IPS-18c (cell line): ENCODE data around the gene TTC39B.

Experiments used
- H3K4me3 ChIP-seq: 2 replicates; pipeline ENCODE4 v1.7.0; 2013; ENCODE audit warnings: low read depth, mild to moderate bottlenecking, low read length, moderate library complexity; ENCODE audit not compliant: insufficient read depth
- H3K9me3 ChIP-seq: one replicate; pipeline ENCODE4 v1.6.1; 2013; ENCODE audit warnings: mild to moderate bottlenecking, low read length, moderate library complexity; ENCODE audit not compliant: control insufficient read depth, insufficient read depth

TTC39B gene

GRCh38 chr9:15278839-15279238 is 28.2 kb downstream of the TTC39B start:
- Histone ChIP-seq H3K9me3 (no peaks in the 10 kb centered on the region), H3K4me3 (no peak overlapping the region)

GRCh38 chr9:15278091-15278687 is 28.8 kb downstream of the TTC39B start:
- Histone ChIP-seq H3K4me3 (no peak overlapping the region), H3K9me3 (no peaks in the 10 kb centered on the region)

DNA sequence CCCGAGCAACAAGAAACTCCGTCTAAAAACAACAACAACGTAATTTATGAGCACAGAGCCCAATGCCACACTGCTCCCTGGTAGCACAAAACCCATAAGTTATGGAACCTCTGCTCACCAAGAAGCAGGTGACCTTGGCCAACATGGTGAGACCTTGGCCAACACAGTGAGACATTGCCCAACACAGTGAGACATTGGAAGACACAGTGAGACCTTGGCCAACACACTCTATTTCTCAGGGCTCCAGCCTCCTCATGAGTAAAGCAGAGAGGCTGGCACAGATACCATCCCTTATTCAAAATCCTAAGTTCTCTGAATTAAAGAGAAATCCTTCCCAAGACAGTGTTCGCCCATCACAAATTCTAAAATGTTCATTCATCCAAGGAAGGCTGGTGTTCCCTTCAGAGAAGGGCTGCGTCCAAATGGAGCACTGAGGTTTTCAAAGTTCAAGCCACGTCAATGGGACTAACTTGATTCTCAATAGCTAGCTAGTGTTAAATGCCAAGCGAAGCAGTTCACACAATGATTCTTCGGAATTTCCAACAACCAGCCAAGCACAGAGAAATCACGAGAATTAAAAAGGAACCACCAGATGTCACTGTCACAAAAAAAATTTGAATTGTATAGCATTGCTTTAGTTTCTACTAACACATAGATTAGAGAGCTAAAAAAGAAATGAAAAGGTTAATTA is 29.5 kb downstream of the TTC39B start:
- Histone ChIP-seq H3K9me3 (no peaks in the 10 kb centered on the region), H3K4me3 (no peak overlapping the region)

DNA sequence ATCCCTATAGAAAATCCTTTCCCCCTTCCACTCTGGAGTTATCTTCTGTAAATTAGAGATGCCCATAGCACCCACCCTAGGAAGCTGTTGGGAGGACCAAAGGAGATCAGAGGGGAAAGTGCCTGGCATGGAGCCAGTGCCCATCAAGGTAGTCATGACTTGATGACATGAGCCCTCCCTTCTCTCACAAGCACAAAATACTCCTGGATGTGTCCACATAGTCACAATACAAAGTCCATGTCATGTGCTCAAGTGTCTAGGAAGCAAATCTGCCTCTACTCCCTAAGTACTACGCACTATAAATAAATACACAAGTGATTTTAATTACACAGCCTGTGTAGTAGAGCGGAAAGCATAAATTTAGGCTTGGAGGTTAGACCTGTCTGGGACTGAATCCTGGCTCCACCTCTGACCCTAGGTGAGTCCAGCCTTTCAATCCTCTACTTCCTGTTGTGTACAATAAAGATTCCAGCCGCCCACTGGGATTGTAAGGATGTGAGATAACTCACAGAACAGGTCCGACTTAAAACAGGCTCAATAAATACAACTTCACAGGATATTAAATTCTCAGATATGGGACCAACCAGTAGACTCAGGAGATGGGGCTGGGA is 30.6 kb downstream of the TTC39B start:
- Histone ChIP-seq H3K4me3 (no peak overlapping the region), H3K9me3 (no peaks in the 10 kb centered on the region)

DNA sequence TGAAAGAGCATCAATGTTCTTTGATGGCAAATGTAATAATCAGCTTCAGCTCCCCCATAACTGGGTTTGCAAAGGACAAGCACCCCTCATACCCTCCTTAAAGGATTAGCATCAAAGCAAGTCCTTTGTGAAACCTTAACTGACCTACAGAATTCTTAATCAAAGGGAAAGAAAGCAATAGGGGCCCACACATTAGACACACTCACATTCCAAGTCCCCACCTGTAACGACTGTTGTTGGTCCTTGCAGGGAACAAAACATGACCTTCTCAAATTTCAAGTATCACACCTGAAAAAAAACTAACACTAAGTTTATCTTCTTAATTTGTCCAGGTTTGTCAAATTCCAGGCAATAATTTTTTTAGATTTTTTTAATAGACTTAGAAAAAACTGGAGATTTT is 32.6 kb downstream of the TTC39B start:
- H3K4me3 ChIP-seq = no peak overlapping the region
- H3K9me3 ChIP-seq = no peaks in the 10 kb centered on the region

- Histone ChIP-seq H3K9me3 (no peaks in the 10 kb centered on the region), H3K4me3 (no peak overlapping the region)
Measured at GRCh38 chr9:15272377-15272928, 34.6 kb downstream of the TTC39B start.

- Histone ChIP-seq H3K4me3 (no peak overlapping the region), H3K9me3 (no peaks in the 10 kb centered on the region)
Measured at GRCh38 chr9:15271403-15271802, 35.6 kb downstream of the TTC39B start.

DNA sequence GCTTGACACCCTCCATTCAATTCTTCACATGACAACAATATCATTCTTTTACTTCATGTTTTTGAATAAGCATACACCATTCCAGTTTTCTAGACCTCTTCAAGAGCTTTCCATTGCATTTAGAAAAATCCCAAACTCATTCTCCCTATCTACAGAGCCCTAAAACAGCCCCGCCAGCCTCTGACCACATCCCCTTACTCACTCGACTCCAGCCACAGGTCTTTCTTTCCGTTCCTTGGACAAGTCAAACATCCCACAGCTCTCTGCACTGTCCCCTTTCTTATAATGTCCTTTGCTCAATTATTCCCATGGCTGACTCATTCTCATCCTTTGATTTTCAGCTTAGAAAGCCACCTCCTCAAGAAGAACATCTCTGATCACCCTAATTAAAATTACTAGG is 38.2 kb downstream of the TTC39B start:
- Histone ChIP-seq H3K9me3 (no peaks in the 10 kb centered on the region), H3K4me3 (no peak overlapping the region)

DNA sequence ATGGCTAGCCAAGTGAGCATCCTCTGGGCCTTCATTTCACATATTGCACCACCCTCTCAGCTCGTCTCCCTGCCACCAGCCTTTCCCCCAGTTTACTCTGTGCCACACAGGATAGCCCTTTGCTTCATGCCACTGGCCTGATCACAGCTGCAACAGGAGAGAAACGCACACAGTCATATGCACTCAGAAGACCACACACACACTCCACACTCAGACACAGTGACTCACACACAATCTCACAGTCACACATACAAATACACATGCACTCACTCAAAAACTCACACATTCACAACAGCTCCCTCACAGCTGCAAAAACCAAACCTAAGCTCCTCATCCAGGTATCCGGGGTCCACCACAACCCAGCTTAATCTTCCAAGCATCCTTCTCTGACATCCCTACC is 38.7 kb downstream of the TTC39B start:
- H3K4me3 ChIP-seq = no peak overlapping the region
- no peaks in the 10 kb centered on the region for H3K9me3 ChIP-seq

- H3K9me3 ChIP-seq = no peaks in the 10 kb centered on the region
- H3K4me3 ChIP-seq = no peak overlapping the region
Measured at GRCh38 chr9:15264918-15265317, 42.1 kb downstream of the TTC39B start.

GRCh38 chr9:15262581-15262980 is 44.4 kb downstream of the TTC39B start:
- no peaks in the 10 kb centered on the region for H3K9me3 ChIP-seq
- H3K4me3 ChIP-seq = no peak overlapping the region

DNA sequence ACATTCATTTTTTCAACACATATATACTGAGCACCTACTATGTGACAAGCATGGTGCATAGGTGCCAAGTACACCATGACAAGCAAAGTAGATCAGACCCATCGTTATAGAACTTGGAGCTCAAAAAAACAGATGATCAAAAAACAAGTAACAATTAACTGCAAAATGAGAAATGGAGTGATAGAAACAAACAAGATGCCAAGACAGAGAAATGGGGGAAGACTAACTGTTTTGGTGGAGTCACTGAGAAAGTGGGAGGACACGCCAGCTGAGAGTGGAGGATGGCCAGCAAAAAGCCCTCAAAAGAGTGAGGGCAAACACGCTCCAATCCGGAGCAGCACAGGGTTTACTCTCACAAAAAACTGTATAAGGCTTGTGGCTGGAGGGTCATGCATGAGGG is 50.6 kb downstream of the TTC39B start:
- H3K4me3 ChIP-seq = no peak overlapping the region
- H3K9me3 ChIP-seq = no peaks in the 10 kb centered on the region

DNA sequence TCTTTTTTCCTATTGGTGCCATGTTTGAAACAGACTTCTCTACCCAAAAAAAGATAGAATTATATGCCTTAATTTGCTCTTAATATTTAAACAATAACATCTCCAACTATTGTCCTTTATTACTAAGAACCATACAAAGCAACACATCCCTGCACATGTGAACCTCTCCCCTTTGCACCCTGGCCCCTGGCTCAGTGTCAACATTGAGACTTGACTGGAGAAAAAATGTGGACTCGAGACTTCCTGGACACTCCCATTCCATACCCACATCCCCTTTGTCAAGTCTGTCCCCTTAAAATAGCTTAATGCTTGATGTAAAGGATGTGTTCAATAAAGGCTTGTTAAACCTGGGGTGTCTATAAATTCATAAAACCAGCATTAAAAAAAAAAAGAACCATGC is 53.2 kb downstream of the TTC39B start:
- H3K4me3 ChIP-seq = no peak overlapping the region
- H3K9me3 ChIP-seq = no peaks in the 10 kb centered on the region

DNA sequence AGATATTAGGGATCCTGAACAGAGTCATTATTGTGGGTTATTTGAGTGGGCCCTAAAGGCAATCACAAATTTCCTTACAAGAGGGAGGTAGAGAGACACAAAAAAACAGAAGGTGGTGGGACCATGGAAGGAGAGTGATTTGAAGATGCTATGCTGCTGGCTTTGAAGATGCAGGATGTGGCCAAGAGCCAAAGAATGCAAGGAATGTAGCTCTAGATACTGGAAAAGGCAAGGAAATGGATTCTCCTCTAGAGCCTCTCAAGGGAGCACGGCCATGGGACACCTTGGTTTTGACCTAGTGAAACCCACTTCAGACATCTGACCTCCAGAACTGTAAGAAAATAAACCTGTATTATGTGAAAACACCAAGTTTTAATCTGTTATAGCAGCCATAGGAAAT is 53.8 kb downstream of the TTC39B start:
- H3K4me3 ChIP-seq = no peak overlapping the region
- H3K9me3 ChIP-seq = no peaks in the 10 kb centered on the region

GRCh38 chr9:15249981-15250380 is 57.0 kb downstream of the TTC39B start:
- Histone ChIP-seq H3K9me3 (no peaks in the 10 kb centered on the region), H3K4me3 (no peak overlapping the region)

GRCh38 chr9:15249042-15249818 is 57.8 kb downstream of the TTC39B start:
- no peak overlapping the region for H3K4me3 ChIP-seq
- no peaks in the 10 kb centered on the region for H3K9me3 ChIP-seq

DNA sequence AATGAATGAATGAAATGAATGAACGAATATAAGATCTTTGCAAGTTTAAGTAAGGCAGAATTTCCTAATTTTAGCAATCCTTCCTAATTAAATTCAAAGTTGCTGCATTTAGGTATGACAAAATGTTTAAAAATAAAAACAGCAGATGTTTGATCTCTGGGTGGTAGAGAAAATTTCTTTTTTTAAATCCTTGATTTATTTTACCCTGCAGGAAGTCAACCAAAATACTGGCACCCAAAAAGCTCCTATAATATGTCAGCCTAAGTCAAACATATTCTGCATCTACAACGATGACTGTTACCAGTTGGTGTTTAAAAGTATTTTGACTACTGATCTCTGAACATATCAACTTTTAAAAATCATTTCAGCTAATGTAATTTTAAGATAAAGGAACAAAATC is 58.4 kb downstream of the TTC39B start:
- Histone ChIP-seq H3K4me3 (no peak overlapping the region), H3K9me3 (no peaks in the 10 kb centered on the region)

DNA sequence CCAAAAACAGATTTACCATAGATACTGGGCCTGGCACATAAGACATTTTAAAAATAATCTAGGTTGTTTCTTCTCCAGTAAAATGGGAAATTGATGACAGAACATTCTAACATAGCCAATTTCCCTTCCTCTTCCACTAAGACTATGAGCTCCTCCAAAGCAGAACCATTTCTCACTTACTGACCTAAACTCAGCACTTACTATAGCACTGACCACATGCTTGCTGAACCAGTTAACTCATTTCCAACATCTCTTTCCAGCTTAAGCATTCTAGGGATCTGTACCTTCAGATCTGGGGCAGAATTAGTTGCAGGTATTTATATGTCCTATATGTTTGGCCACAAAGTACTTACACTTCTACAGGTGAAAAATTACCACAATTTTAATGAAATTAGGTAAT is 58.9 kb downstream of the TTC39B start:
- Histone ChIP-seq H3K4me3 (no peak overlapping the region), H3K9me3 (no peaks in the 10 kb centered on the region)
